Heart right ventricle (tissue), 16 donors: Measurements from ENCODE around the gene SUN5. TPM values are rescaled to one million over a fixed set of nuclear protein-coding genes. Genes with fewer than 3 reads are reported as not detected.

Experiments used
- ATAC-seq, 8 donors: fragments of 200-7000 bp; cut with Tn5 transposase; one replicate each; pipeline ENCODE4 v1.9.1; 2020; ENCODE audit warnings: mild to moderate bottlenecking in 8 of 8, moderate library complexity in 8 of 8, moderate number of reproducible peaks in 1 of 8
- DNase-seq, 2 donors: peaks; one replicate each; pipeline ENCODE4 v3.0.0-alpha.2; 2020
- H3K27ac ChIP-seq, 10 donors: fragments of 200-600 bp; sonication (generic) in 2 of 10; one replicate each; pipeline versions ENCODE4 v1.5.0 to v1.8.0; 2020 to 2022; ENCODE audit warnings: mild to moderate bottlenecking in 3 of 10
- H3K27me3 ChIP-seq, 7 donors: fragments of 200-600 bp; one replicate each; pipeline ENCODE4 v1.8.0; 2021 to 2022; ENCODE audit warnings: mild to moderate bottlenecking in 2 of 7
- H3K36me3 ChIP-seq, 9 donors: fragments of 200-600 bp; sonication (generic) in 1 of 9; one replicate each; pipeline versions ENCODE4 v1.5.0 to v1.8.0; 2020 to 2022; ENCODE audit warnings: mild to moderate bottlenecking in 2 of 9
- H3K4me1 ChIP-seq, 9 donors: fragments of 200-600 bp; sonication (generic) in 1 of 9; one replicate each; pipeline versions ENCODE4 v1.5.0 to v1.8.0; 2020 to 2022; ENCODE audit warnings: mild to moderate bottlenecking in 4 of 9
- H3K4me3 ChIP-seq, 10 donors: fragments of 200-600 bp; sonication (generic) in 2 of 10; one replicate each; pipeline versions ENCODE4 v1.5.0 to v1.8.0; 2020 to 2022; ENCODE audit warnings: mild to moderate bottlenecking in 7 of 10, moderate library complexity in 2 of 10
- H3K9me3 ChIP-seq, 11 donors: fragments of 200-600 bp in 10 of 11; sonication (generic) in 2 of 11; one replicate each; pipeline versions ENCODE4 v1.5.0 to v1.8.0; 2013 to 2022; ENCODE audit warnings: mild to moderate bottlenecking in 2 of 11, control low read depth in 1 of 11, moderate library complexity in 1 of 11
- CTCF ChIP-seq, 9 donors: fragments of 200-600 bp; sonication (generic) in 2 of 9; IDR thresholded peaks; one replicate each; pipeline versions ENCODE4 v1.5.0 to v1.8.0; 2021 to 2022; ENCODE audit warnings: antibody characterized with exemption in 9 of 9, mild to moderate bottlenecking in 5 of 9, moderate library complexity in 1 of 9
- WGBS, 2 donors: extraction: QIAGEN DNeasy Blood & Tissue Kit; methylation state at CpG; one replicate each; pipeline ENCODE4 v1.1.7; 2013; ENCODE audit warnings: inconsistent platforms in 1 of 2; 5-methylcytosine and 5-hydroxymethylcytosine counted together
- intact Hi-C, 10 donors: fragments of 100-400 bp; cut with DNase I; formaldehyde crosslinking; loops; one replicate each; pipeline versions ENCODE4 v1.11.1 to v1.14.2; 2022
- polyA plus RNA-seq, 2 donors: library from polyadenylated mRNA; stranded (reverse); fragments of 200-250 nt; gene quantifications; one replicate each; pipeline ENCODE4 v1.2.3, GENCODE V29; 2013
- total RNA-seq, 10 donors: library from RNA; stranded (reverse); fragmentation: NEBNext Ultra II Directional in 3 of 10; extraction: Animal tissue kit (Norgen Biotek cat#: 25700) in 3 of 10; gene quantifications; one replicate each; pipeline versions ENCODE4 v1.2.1 to v1.2.4, GENCODE V29; 2021 to 2023
- donor health status: Arrhythmogenic right ventricular cardiomyopathy.
- donor health status: ischemic (EF 13 %, LVEDD 7.1; RV severe dilation, severe dysfunction).
- donor health status: healthy with polysubstance abuse.
- donor health status: DM: no; HTN: yes; CAD: no.
- donor health status: DM: no; HTN: no; CAD: no.
- donor health status: ischemic (EF 25% LVEDD 6.9; RV normal size, moderate dysfunction).
- donor health status: ischemic (EF 25% LVEDD 5.7; RV mildly dilated, moderate dysfunction).
- donor health status: healthy.
- donor health status: DM: yes; HTN: yes; CAD: no.
- donor health status: Ischemic cardiomyopathy.
- donor health status: ischemic (EF 35%, LVEDD 5.7; RV mildly dilated, moderate dysfunction).
- donor health status: nonischemic (EF 11% LVEDD 7.7; RV severe dilation, severe dysfunction).
- donor health status: DM: yes; HTN: yes; CAD: no.
- donor health status: PGD.
- donor health status: ischemic (EF 29% LVEDD 5.4; RV normal size, mild dysfunction).
- donor health status: nonischemic (EF 23%, LVEDD 6.1; RV moderate dilation, normal function).

SUN5 gene
- total and polyA plus RNA-seq, 12 donors: not detected

- H3K27ac ChIP-seq: peak overlapping the region in 1 of 10 donors; percentile 79
- WGBS, 2 donors: 93 to 94% methylated on average over 15 of the region's 15 CpGs
- no peaks in the 10 kb centered on the region for H3K9me3 ChIP-seq
- no peaks in the 10 kb centered on the region for H3K27me3 ChIP-seq
- H3K4me1 ChIP-seq: peaks cover 0 to 33% (median 8%) of the 10 kb centered on the region in 9 donors
- intact Hi-C loops: no loop called here
- ATAC-seq (no peak), DNase-seq (no peak)
- no peak for TF ChIP-seq CTCF (IDR thresholded peaks at IDR 0.05)
- no peaks in the 10 kb centered on the region for H3K36me3 ChIP-seq
- H3K4me3 ChIP-seq: no peak overlapping the region
These were observed 33.9 kb downstream of the SUN5 start for GRCh38 chr20:32970115-32970972.

GRCh38 chr20:32969356-32970114, 34.7 kb downstream of the SUN5 start:
- ATAC-seq: no peak
- no peak overlapping the region for H3K4me3 ChIP-seq
- 75 to 76% methylated on average over 13 of the region's 13 CpGs for WGBS, 2 donors
- peaks cover 0 to 33% (median 8%) of the 10 kb centered on the region in 9 donors for H3K4me1 ChIP-seq
- no peak for DNase-seq
- no peak for TF ChIP-seq CTCF (IDR thresholded peaks at IDR 0.05)
- H3K9me3 ChIP-seq: no peaks in the 10 kb centered on the region
- intact Hi-C loops: no loop called here
- H3K27ac ChIP-seq: peak overlapping the region in 1 of 10 donors; percentile 24
- H3K27me3 ChIP-seq: peaks cover 0 to 3% (median 0%) of the 10 kb centered on the region in 7 donors
- H3K36me3 ChIP-seq: no peaks in the 10 kb centered on the region

- Histone ChIP-seq H3K27ac (peak overlapping the region in 1 of 10 donors; percentile 24), H3K4me3 (no peak overlapping the region), H3K4me1 (peaks cover 0 to 33% (median 8%) of the 10 kb centered on the region in 9 donors), H3K27me3 (peaks cover 0 to 12% (median 0%) of the 10 kb centered on the region in 7 donors), H3K36me3 (no peaks in the 10 kb centered on the region), H3K9me3 (no peaks in the 10 kb centered on the region)
- intact Hi-C loops: no loop called here
- ATAC-seq: no peak
- DNase-seq: no peak
- TF ChIP-seq CTCF (IDR thresholded peaks at IDR 0.05): no peak
- 60 to 67% methylated on average over 19 of the region's 19 CpGs for WGBS, 2 donors
These were observed 35.6 kb downstream of the SUN5 start for GRCh38 chr20:32968478-32969241.

- Histone ChIP-seq H3K4me1 (peaks cover 0 to 33% (median 8%) of the 10 kb centered on the region in 9 donors), H3K27me3 (peaks cover 0 to 12% (median 0%) of the 10 kb centered on the region in 7 donors), H3K27ac (no peak overlapping the region), H3K4me3 (no peak overlapping the region), H3K36me3 (no peaks in the 10 kb centered on the region), H3K9me3 (no peaks in the 10 kb centered on the region)
- WGBS, 2 donors: 89 to 91% methylated on average over 16 of the region's 16 CpGs
- TF ChIP-seq CTCF (IDR thresholded peaks at IDR 0.05): no peak
- DNase-seq (no peak), ATAC-seq (no peak)
- intact Hi-C loops: no loop called here
These were observed 36.2 kb downstream of the SUN5 start for GRCh38 chr20:32967961-32968457.
